Parathyroid adenoma (tissue), 2 donors: ENCODE measurements around the gene RTN4RL2.

Experiments
- H2AFZ ChIP-seq: fragments of 300-600 bp; sonication (generic); one replicate; pipeline ENCODE4 v1.7.0; 2017; ENCODE audit warnings: antibody characterized with exemption, mild to moderate bottlenecking
- H3K27ac ChIP-seq: fragments of 300-600 bp; sonication (generic); one replicate; pipeline ENCODE4 v1.7.0; 2017
- H3K27me3 ChIP-seq: fragments of 300-600 bp; sonication (generic); one replicate; pipeline ENCODE4 v1.7.0; 2017; ENCODE audit warnings: low read length; ENCODE audit not compliant: control insufficient read depth, insufficient read depth
- H3K36me3 ChIP-seq: fragments of 300-600 bp; sonication (generic); one replicate; pipeline ENCODE4 v1.7.0; 2017; ENCODE audit warnings: low read length; ENCODE audit not compliant: control insufficient read depth, insufficient read depth
- H3K4me1 ChIP-seq: fragments of 300-600 bp; sonication (generic); one replicate; pipeline ENCODE4 v1.7.0; 2017; ENCODE audit warnings: control low read depth
- H3K4me2 ChIP-seq: fragments of 300-600 bp; sonication (generic); one replicate; pipeline ENCODE4 v1.7.0; 2017; ENCODE audit warnings: low read length
- H3K4me3 ChIP-seq: fragments of 300-600 bp; sonication (generic); one replicate; pipeline ENCODE4 v1.7.0; 2017; ENCODE audit warnings: low read depth, low read length
- H3K79me2 ChIP-seq: fragments of 300-600 bp; sonication (generic); one replicate; pipeline ENCODE4 v1.7.0; 2017; ENCODE audit warnings: control low read depth
- H3K9ac ChIP-seq: fragments of 300-600 bp; sonication (generic); one replicate; pipeline ENCODE4 v1.7.0; 2017; ENCODE audit warnings: mild to moderate bottlenecking
- H3K9me3 ChIP-seq: fragments of 300-600 bp; sonication (generic); one replicate; pipeline ENCODE4 v1.7.0; 2017; ENCODE audit warnings: low read length; ENCODE audit not compliant: control insufficient read depth
- CTCF ChIP-seq: fragments of 300-600 bp; sonication (generic); IDR thresholded peaks from one replicate; pipeline ENCODE4 v1.7.0; 2017; ENCODE audit warnings: antibody characterized with exemption, mild to moderate bottlenecking
- donor health status: primary hyperparathyroidism.

RTN4RL2 gene

GRCh38 chr11:57475671-57476046 is 15.3 kb downstream of the RTN4RL2 start:
- Histone ChIP-seq H3K4me2 (no peak overlapping the region), H3K79me2 (no peaks in the 10 kb centered on the region), H3K9me3 (no peaks in the 10 kb centered on the region), H3K27ac (no peak overlapping the region), H3K27me3 (no peaks in the 10 kb centered on the region), H2AFZ (no peak overlapping the region), H3K4me3 (no peak overlapping the region), H3K36me3 (no peaks in the 10 kb centered on the region), H3K9ac (no peak overlapping the region), H3K4me1 (peaks cover 2% of the 10 kb centered on the region)
- TF ChIP-seq CTCF = no peak

- TF ChIP-seq CTCF = no peak
- no peak overlapping the region for H3K27ac ChIP-seq
- no peak overlapping the region for H3K9ac ChIP-seq
- H2AFZ ChIP-seq = peak overlapping the region; percentile 68
- H3K27me3 ChIP-seq = no peaks in the 10 kb centered on the region
- H3K36me3 ChIP-seq = no peaks in the 10 kb centered on the region
- no peaks in the 10 kb centered on the region for H3K9me3 ChIP-seq
- H3K79me2 ChIP-seq = no peaks in the 10 kb centered on the region
- peaks cover 2% of the 10 kb centered on the region for H3K4me1 ChIP-seq
- H3K4me2 ChIP-seq = peak overlapping the region; percentile 59
- peak overlapping the region; percentile 37 for H3K4me3 ChIP-seq
Observed at GRCh38 chr11:57476047-57476756, 15.9 kb downstream of the RTN4RL2 start.

- H3K4me3 ChIP-seq = peak overlapping the region; percentile 37
- H3K27ac ChIP-seq = no peak overlapping the region
Observed at GRCh38 chr11:57476757-57477506, 16.6 kb downstream of the RTN4RL2 start.

GRCh38 chr11:57477507-57478189 is 17.3 kb downstream of the RTN4RL2 start:
- Histone ChIP-seq H3K36me3 (no peaks in the 10 kb centered on the region), H3K79me2 (no peaks in the 10 kb centered on the region), H3K27me3 (no peaks in the 10 kb centered on the region), H3K27ac (no peak overlapping the region), H2AFZ (no peak overlapping the region), H3K4me3 (no peak overlapping the region), H3K9me3 (no peaks in the 10 kb centered on the region), H3K9ac (no peak overlapping the region), H3K4me1 (peaks cover 2% of the 10 kb centered on the region), H3K4me2 (no peak overlapping the region)
- TF ChIP-seq CTCF = no peak

More at GRCh38 chr11:57476757-57477506, 16.6 kb downstream of the RTN4RL2 start:
- H3K27me3 ChIP-seq = no peaks in the 10 kb centered on the region
- no peaks in the 10 kb centered on the region for H3K79me2 ChIP-seq
- H3K9ac ChIP-seq = no peak overlapping the region
- peaks cover 2% of the 10 kb centered on the region for H3K4me1 ChIP-seq
- no peaks in the 10 kb centered on the region for H3K9me3 ChIP-seq
- H2AFZ ChIP-seq = peak overlapping the region; percentile 68
- H3K36me3 ChIP-seq = no peaks in the 10 kb centered on the region
- TF ChIP-seq CTCF = peak; percentile 12
- H3K4me2 ChIP-seq = peak overlapping the region; percentile 59
